Gastrocnemius medialis (tissue), 4 donors: ENCODE measurements around the gene CFB.

Experiments used
- POLR2A ChIP-seq, 2 donors: fragments of 450-650 bp; IDR thresholded peaks; one replicate each; pipeline ENCODE4 v1.6.1; 2017; ENCODE audit warnings: antibody characterized with exemption in 2 of 2, mild to moderate bottlenecking in 2 of 2, moderate library complexity in 2 of 2
- TF ChIP-seq, protein P1 (sequence below), 5 experiments: fragments of 450-650 bp in 3 of 5; fragments of 200-600 bp in 2 of 5; sonication (generic) in 2 of 5; IDR thresholded peaks in 4 of 5; conservative IDR thresholded peaks in 1 of 5; 1 replicate in 4 of 5; 2 replicates in 1 of 5; pipeline ENCODE4 v1.5.1; 2016 to 2019; ENCODE audit warnings: antibody characterized with exemption in 5 of 5, mild to moderate bottlenecking in 3 of 5, moderate library complexity in 3 of 5

DNA sequence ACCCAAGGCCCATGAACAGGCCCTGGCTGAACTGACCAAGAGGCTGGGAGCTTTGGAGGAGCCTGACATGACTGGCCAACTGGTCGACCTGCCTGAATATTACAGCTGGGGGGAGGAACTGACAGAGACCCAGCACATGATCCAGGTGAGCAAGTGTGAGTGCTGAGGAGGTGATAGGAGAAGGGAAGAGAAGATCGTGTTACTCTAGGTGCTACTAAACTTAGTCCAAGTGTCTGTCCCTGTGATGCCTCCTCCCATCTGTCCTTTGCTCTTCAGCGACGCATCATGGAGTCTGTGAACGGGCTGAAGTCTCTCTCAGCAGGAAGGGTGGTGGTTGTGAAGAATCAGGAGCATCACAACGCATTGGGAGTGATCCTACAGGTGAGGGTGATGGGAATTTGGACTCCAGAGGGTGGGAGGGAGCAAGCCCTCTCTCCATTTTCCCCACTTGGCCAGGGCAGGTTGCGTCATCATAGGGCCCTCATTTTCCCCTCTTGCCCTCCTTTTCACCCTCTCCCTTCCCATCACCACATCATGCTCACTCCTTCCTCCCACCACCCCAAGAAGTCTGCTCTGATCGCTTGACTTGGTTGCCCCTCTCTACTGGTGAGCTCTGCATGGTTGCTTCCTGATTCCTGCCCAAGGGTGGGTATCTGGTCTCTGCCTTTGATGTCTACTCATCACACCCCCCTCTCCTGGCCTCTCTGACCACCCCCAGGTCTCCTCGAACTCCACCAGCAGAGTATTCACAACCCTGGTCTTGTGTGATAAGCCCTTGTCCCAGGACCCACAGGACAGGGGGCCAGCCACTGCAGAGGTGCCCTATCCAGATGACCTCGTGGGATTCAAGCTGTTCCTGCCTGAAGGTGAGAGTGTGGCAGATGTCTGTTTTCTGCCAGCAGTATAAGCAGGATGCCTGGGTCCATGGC, 21.4 kb downstream of the CFB start:
- TF ChIP-seq, protein P1, sequence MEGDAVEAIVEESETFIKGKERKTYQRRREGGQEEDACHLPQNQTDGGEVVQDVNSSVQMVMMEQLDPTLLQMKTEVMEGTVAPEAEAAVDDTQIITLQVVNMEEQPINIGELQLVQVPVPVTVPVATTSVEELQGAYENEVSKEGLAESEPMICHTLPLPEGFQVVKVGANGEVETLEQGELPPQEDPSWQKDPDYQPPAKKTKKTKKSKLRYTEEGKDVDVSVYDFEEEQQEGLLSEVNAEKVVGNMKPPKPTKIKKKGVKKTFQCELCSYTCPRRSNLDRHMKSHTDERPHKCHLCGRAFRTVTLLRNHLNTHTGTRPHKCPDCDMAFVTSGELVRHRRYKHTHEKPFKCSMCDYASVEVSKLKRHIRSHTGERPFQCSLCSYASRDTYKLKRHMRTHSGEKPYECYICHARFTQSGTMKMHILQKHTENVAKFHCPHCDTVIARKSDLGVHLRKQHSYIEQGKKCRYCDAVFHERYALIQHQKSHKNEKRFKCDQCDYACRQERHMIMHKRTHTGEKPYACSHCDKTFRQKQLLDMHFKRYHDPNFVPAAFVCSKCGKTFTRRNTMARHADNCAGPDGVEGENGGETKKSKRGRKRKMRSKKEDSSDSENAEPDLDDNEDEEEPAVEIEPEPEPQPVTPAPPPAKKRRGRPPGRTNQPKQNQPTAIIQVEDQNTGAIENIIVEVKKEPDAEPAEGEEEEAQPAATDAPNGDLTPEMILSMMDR (IDR thresholded peaks at IDR 0.05 in 4 of 5, conservative IDR thresholded peaks at IDR 0.05 in 1 of 5), result no peak
- TF ChIP-seq POLR2A (IDR thresholded peaks at IDR 0.05), result no peak
